Lower leg skin (tissue), 3 donors: ENCODE measurements around the gene PCNP.

Source experiments
- POLR2A ChIP-seq, 2 donors: fragments of 450-650 bp; IDR thresholded peaks; one replicate each; pipeline ENCODE4 v1.6.1; 2016 to 2017; ENCODE audit warnings: antibody characterized with exemption in 2 of 2, mild to moderate bottlenecking in 1 of 2, moderate library complexity in 1 of 2
- TF ChIP-seq, protein P1 (sequence below), 3 donors: fragments of 450-650 bp; IDR thresholded peaks; one replicate each; pipeline ENCODE4 v1.5.1; 2016; ENCODE audit warnings: antibody characterized with exemption in 3 of 3, mild to moderate bottlenecking in 3 of 3, moderate library complexity in 2 of 3

DNA sequence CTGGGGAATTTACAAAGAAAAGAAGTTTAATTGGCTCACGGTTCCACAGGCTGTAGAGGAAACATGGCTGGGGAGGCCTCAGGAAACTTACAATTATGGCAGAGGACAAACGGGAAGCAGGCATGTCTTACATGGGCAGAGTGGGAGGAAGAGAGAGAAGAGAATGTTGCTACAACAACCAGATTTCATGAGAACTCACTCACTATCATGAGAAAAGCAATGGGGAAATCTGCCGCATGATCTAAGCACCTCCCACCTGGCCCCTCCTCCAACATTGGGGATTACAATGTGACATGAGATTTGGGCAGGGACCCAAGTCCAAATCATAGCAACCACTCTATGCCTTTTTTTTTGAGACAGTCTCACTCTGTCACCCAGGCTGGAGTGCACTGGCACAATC is 28.8 kb downstream of the PCNP start:
- no peak for TF ChIP-seq POLR2A (IDR thresholded peaks at IDR 0.05)
- TF ChIP-seq, protein P1, sequence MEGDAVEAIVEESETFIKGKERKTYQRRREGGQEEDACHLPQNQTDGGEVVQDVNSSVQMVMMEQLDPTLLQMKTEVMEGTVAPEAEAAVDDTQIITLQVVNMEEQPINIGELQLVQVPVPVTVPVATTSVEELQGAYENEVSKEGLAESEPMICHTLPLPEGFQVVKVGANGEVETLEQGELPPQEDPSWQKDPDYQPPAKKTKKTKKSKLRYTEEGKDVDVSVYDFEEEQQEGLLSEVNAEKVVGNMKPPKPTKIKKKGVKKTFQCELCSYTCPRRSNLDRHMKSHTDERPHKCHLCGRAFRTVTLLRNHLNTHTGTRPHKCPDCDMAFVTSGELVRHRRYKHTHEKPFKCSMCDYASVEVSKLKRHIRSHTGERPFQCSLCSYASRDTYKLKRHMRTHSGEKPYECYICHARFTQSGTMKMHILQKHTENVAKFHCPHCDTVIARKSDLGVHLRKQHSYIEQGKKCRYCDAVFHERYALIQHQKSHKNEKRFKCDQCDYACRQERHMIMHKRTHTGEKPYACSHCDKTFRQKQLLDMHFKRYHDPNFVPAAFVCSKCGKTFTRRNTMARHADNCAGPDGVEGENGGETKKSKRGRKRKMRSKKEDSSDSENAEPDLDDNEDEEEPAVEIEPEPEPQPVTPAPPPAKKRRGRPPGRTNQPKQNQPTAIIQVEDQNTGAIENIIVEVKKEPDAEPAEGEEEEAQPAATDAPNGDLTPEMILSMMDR (IDR thresholded peaks at IDR 0.05) = no peak
